GM08714 (cell line): ENCODE data around the gene SH3GLB2.
"Not testable (repeated sequence)": the region's sequence is repeated elsewhere in the genome, so short reads cannot be mapped to it uniquely, and the experiment has no call there.

Experiments used
- H3K4me3 ChIP-seq: fragments of 200-500 bp; sonication (Bioruptor generic); 2 replicates; pipeline ENCODE4 v1.5.1; 2014; ENCODE audit warnings: mild to moderate bottlenecking, low read length, inconsistent platforms
- ZNF274 ChIP-seq: IDR thresholded peaks from 2 replicates; pipeline ENCODE4 v1.6.1; 2012; ENCODE audit warnings: mild to moderate bottlenecking, low read depth, low read length

Gene SH3GLB2

DNA sequence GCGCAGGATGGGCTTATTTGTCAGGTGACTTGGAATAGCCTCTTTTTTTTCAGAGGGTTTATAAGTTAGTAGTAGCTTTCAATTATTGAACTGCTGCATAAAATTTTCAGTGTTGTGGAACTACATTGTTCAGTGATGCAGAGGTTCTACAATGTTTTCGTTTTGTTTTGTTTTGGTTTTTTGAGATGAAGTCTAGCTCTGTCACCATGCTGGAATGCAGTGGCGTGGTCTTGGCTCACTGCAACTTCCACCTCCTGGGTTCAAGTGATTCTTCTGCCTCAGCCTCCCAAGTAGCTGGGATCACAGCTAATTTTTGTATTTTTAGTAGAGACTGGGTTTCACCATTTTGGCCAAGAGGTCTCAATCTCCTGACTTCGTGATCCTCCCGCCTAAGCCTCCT lies 58.6 kb downstream of the SH3GLB2 start:
- no peak overlapping the region for H3K4me3 ChIP-seq
- TF ChIP-seq ZNF274 = no peak

DNA sequence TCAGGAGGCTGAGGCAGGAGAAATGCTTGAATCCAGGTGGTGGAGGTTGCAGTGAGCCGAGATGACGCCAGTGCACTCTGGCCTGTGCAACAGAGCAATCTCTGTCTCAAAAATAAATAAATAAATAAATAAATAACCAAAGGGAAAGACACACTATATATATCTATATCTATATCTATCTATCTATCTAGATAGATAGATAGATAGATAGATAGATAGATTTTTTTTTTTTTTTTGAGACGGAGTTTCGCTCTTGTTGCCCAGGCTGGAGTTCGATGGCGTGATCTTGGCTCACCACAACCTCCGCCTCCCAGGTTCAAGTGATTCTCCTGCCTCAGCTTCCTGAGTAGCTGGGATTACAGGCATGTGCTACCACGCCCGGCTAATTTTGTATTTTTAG lies 66.7 kb downstream of the SH3GLB2 start:
- not testable (repeated sequence) for H3K4me3 ChIP-seq
